HFFc6 (cell line): ENCODE results near the gene TRABD2A. TPM values are rescaled to one million over a fixed set of nuclear protein-coding genes. Genes with fewer than 3 reads are reported as not detected.

Source experiments
- DNase-seq: peaks from one replicate; pipeline ENCODE4 v3.0.0-alpha.2; 2018
- H3K27ac Mint-ChIP-seq: 2 replicates; pipeline ENCODE4 v1.8.0; 2020; ENCODE audit warnings: mild to moderate bottlenecking, mixed read lengths
- H3K27me3 Mint-ChIP-seq: 2 replicates; pipeline ENCODE4 v1.8.0; 2021; ENCODE audit warnings: mild to moderate bottlenecking, moderate library complexity, mixed read lengths; ENCODE audit not compliant: insufficient read depth
- H3K36me3 Mint-ChIP-seq: 2 replicates; pipeline ENCODE4 v1.8.0; 2021; ENCODE audit warnings: low read depth, mixed read lengths
- H3K4me1 Mint-ChIP-seq: 2 replicates; pipeline ENCODE4 v1.8.0; 2020; ENCODE audit warnings: low read depth, mixed read lengths
- H3K4me3 Mint-ChIP-seq: 2 replicates; pipeline ENCODE4 v1.8.0; 2020; ENCODE audit warnings: mild to moderate bottlenecking, moderate library complexity, mixed read lengths
- H3K9me3 Mint-ChIP-seq: 2 replicates; pipeline ENCODE4 v1.8.0; 2020; ENCODE audit warnings: mild to moderate bottlenecking, mixed read lengths
- CTCF ChIP-seq: fragments of 200-600 bp; sonication (generic); IDR thresholded peaks from 2 replicates; pipeline ENCODE4 v1.5.0; 2021; ENCODE audit warnings: antibody characterized with exemption, mild to moderate bottlenecking
- total RNA-seq, 6 experiments: library from RNA; stranded (reverse); fragmentation: NEBNext Ultra II Directional; extraction: Animal tissue kit (Norgen Biotek cat#: 25700); gene quantifications; 2 replicates in 1 of 6; 3 replicates in 5 of 6; pipeline ENCODE4 v1.2.3, GENCODE V29; 2021

The TRABD2A gene
- total RNA-seq, 6 experiments from 2014 or later, result 13.5 to 46.2 (median 41.9) TPM

DNA sequence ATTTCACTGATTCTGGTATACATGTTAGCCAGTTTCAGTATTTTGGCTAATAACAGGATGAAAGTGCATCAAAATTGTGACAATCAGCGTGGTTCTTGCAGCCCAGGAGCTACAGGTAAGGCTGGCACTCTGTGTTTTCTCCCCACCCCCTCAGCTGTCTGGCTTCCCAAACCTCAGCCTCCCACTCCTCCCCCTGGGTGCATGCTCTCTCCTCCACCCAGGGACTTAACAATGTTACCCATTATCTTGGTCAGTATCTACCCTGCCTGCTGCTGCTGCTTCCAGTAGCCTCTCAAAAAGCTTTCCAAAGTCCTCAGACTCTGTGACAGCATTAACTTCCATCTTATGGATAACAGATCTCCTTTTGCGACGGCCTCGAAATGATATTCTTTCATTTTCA, 41.0 kb downstream of the TRABD2A start:
- Mint-ChIP-seq H3K27ac (peak overlapping the region; percentile 62), H3K4me3 (peak overlapping the region; percentile 22), H3K9me3 (peaks cover 17% of the 10 kb centered on the region), H3K4me1 (peaks cover 34% of the 10 kb centered on the region), H3K27me3 (no peaks in the 10 kb centered on the region), H3K36me3 (peaks cover 32% of the 10 kb centered on the region)
- no peak for DNase-seq
- no peak for TF ChIP-seq CTCF

DNA sequence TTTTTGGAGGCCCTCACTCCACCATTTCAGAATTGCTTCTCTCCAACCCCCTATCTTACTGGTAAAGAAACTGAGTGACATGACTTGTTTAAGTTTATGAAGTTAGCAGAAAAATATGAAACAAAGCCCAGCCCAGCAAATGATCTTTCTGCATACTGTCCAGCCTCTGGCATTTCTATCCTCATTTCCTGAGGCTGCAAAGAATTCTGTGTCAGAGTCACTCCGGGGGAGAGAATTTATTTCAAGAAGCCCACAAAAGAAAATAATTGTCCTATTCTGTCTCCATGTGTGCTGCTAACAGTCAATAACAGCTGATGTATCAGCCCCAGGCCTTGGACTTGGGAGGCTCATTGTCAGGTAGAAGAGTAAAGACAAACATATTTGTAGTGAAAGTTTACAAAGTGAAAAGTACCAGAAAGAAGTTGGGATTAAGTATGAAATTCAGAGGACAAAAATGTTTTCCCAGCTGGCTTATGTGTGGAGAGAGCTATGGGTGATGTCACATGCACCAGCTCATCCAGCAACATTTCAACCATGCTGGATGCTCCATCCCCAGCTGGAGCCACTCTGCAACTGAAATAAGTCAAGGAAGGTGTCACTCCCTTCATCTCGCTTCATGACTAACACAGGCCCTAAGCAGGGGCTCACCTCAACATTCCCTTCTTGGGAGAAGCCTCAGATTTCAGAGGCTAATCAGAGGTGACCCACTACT, 42.3 kb downstream of the TRABD2A start:
- Mint-ChIP-seq H3K27me3 (no peaks in the 10 kb centered on the region), H3K27ac (peak overlapping the region; percentile 81), H3K4me1 (peaks cover 34% of the 10 kb centered on the region), H3K4me3 (no peak overlapping the region), H3K36me3 (peaks cover 34% of the 10 kb centered on the region), H3K9me3 (peaks cover 17% of the 10 kb centered on the region)
- peak; percentile 31 for DNase-seq
- TF ChIP-seq CTCF, result no peak

GRCh38 chr2:84836215-84836614, 44.7 kb downstream of the TRABD2A start:
- Mint-ChIP-seq H3K36me3 (peaks cover 34% of the 10 kb centered on the region), H3K9me3 (peaks cover 17% of the 10 kb centered on the region), H3K27me3 (no peaks in the 10 kb centered on the region), H3K4me1 (peaks cover 39% of the 10 kb centered on the region), H3K4me3 (no peak overlapping the region), H3K27ac (no peak overlapping the region)
- no peak for DNase-seq
- TF ChIP-seq CTCF, result no peak

DNA sequence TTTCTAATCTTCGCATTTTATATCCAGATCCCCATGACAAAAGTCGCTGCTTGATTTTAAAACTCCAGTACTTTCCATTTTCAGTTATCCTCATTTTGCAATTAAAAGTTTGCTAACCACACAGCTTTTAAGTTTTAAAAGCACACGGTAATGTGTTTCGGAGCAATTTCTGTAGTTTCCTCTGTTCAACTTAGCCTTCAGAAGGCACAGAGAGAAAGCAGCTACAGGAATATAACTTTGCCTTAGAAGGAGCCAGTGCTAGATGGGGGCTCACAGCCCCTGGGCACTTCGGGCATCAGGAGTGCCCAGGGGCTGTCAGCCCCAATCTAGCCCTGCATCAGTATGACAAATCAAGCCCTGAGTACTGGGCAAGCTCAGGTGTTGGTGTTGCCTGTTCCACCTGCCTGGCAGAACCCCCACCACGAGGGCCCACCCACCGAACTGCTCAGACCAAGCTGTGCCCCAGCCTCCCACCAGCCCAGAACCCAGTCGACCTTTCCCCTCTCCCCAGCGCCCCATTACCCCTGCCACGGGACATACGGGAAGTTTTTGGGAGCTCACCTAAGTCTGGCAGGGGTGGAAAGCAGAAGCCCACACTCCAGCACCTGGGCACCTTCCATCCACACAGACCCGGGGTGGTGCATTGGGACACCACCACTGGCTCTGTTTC, 47.3 kb downstream of the TRABD2A start:
- Mint-ChIP-seq H3K27me3 (no peaks in the 10 kb centered on the region), H3K9me3 (peaks cover 17% of the 10 kb centered on the region), H3K27ac (no peak overlapping the region), H3K4me3 (no peak overlapping the region), H3K36me3 (peaks cover 30% of the 10 kb centered on the region), H3K4me1 (peaks cover 14% of the 10 kb centered on the region)
- DNase-seq, result no peak
- no peak for TF ChIP-seq CTCF

- Mint-ChIP-seq H3K27me3 (no peaks in the 10 kb centered on the region), H3K4me1 (peaks cover 7% of the 10 kb centered on the region; the same call in 1 of the 2 replicates), H3K27ac (no peak overlapping the region), H3K36me3 (peaks cover 25% of the 10 kb centered on the region), H3K9me3 (peaks cover 17% of the 10 kb centered on the region), H3K4me3 (no peak overlapping the region)
- DNase-seq, result no peak
- TF ChIP-seq CTCF, result no peak
Observed at GRCh38 chr2:84832772-84833461, 48.0 kb downstream of the TRABD2A start.
